ENCODE measurements around the gene IRS2.

Gene IRS2

GRCh38 chr13:109746364-109746763 is 40.0 kb downstream of the IRS2 start:
- Histone ChIP-seq H3K79me2 (ENCODE audit: insufficient read depth, low read length) (no peaks in the 10 kb centered on the region), H3K4me1 (ENCODE audit: insufficient read depth, low read length, poor library complexity, severe bottlenecking) (peaks cover 41% of the 10 kb centered on the region), H3K9ac (ENCODE audit: low read depth, low read length, poor library complexity, severe bottlenecking) (no peak overlapping the region), H3K36me3 (ENCODE audit: insufficient read depth, low read length) (no peaks in the 10 kb centered on the region), H3K9me2 (replicated peaks; ENCODE audit: low read depth, low read length) (no peaks in the 10 kb centered on the region), H3K27me3 (ENCODE audit: insufficient read depth, low read length, poor library complexity, severe bottlenecking) (no peaks in the 10 kb centered on the region), H3K4me2 (ENCODE audit: low read depth, low read length, poor library complexity, severe bottlenecking) (no peak overlapping the region), H2AFZ (ENCODE audit: low read length) (no peak overlapping the region), H3K4me3 (ENCODE audit: low read length, poor library complexity, severe bottlenecking) (no peak overlapping the region), H3F3A (ENCODE audit: low read depth) (no peaks in the 10 kb centered on the region), H3K9me3 (ENCODE audit: insufficient read depth, low read depth, low read length) (no peaks in the 10 kb centered on the region), H4K20me1 (ENCODE audit: insufficient read depth, low read length, poor library complexity, severe bottlenecking) (no peaks in the 10 kb centered on the region)
- TF ChIP-seq EZH2phosphoT487 (IDR thresholded peaks at IDR 0.05; ENCODE audit: borderline replicate concordance) (no peak), CTCF (conservative IDR thresholded peaks at IDR 0.05; ENCODE audit: low read length) (no peak)

- TF ChIP-seq CTCF (conservative IDR thresholded peaks at IDR 0.05; ENCODE audit: low read length) (no peak), EZH2phosphoT487 (IDR thresholded peaks at IDR 0.05; ENCODE audit: borderline replicate concordance) (no peak)
Measured at GRCh38 chr13:109745702-109746101, 40.7 kb downstream of the IRS2 start.

GRCh38 chr13:109745060-109745459 is 41.3 kb downstream of the IRS2 start:
- H3K9ac ChIP-seq (ENCODE audit: low read depth, low read length, poor library complexity, severe bottlenecking), result no peak overlapping the region
- H4K20me1 ChIP-seq (ENCODE audit: insufficient read depth, low read length, poor library complexity, severe bottlenecking), result no peaks in the 10 kb centered on the region
- H3K4me1 ChIP-seq (ENCODE audit: insufficient read depth, low read length, poor library complexity, severe bottlenecking), result peaks cover 31% of the 10 kb centered on the region
- H3K4me3 ChIP-seq (ENCODE audit: low read length, poor library complexity, severe bottlenecking), result no peak overlapping the region
- H3F3A ChIP-seq (ENCODE audit: low read depth), result no peaks in the 10 kb centered on the region
- no peaks in the 10 kb centered on the region for H3K79me2 ChIP-seq (ENCODE audit: insufficient read depth, low read length)
- H3K4me2 ChIP-seq (ENCODE audit: low read depth, low read length, poor library complexity, severe bottlenecking), result no peak overlapping the region
- H3K9me2 ChIP-seq (replicated peaks; ENCODE audit: low read depth, low read length), result no peaks in the 10 kb centered on the region
- no peaks in the 10 kb centered on the region for H3K27me3 ChIP-seq (ENCODE audit: insufficient read depth, low read length, poor library complexity, severe bottlenecking)
- no peaks in the 10 kb centered on the region for H3K36me3 ChIP-seq (ENCODE audit: insufficient read depth, low read length)
- no peaks in the 10 kb centered on the region for H3K9me3 ChIP-seq (ENCODE audit: insufficient read depth, low read depth, low read length)
- TF ChIP-seq EZH2phosphoT487 (IDR thresholded peaks at IDR 0.05; ENCODE audit: borderline replicate concordance) (no peak), CTCF (conservative IDR thresholded peaks at IDR 0.05; ENCODE audit: low read length) (no peak)
- no peak overlapping the region for H2AFZ ChIP-seq (ENCODE audit: low read length)

More at GRCh38 chr13:109745702-109746101, 40.7 kb downstream of the IRS2 start:
- Histone ChIP-seq H3K4me1 (ENCODE audit: insufficient read depth, low read length, poor library complexity, severe bottlenecking) (peaks cover 37% of the 10 kb centered on the region), H3K4me3 (ENCODE audit: low read length, poor library complexity, severe bottlenecking) (no peak overlapping the region), H3K4me2 (ENCODE audit: low read depth, low read length, poor library complexity, severe bottlenecking) (no peak overlapping the region), H3F3A (ENCODE audit: low read depth) (no peaks in the 10 kb centered on the region), H3K36me3 (ENCODE audit: insufficient read depth, low read length) (no peaks in the 10 kb centered on the region), H3K9ac (ENCODE audit: low read depth, low read length, poor library complexity, severe bottlenecking) (no peak overlapping the region), H4K20me1 (ENCODE audit: insufficient read depth, low read length, poor library complexity, severe bottlenecking) (no peaks in the 10 kb centered on the region), H3K79me2 (ENCODE audit: insufficient read depth, low read length) (no peaks in the 10 kb centered on the region), H2AFZ (ENCODE audit: low read length) (no peak overlapping the region), H3K27me3 (ENCODE audit: insufficient read depth, low read length, poor library complexity, severe bottlenecking) (no peaks in the 10 kb centered on the region), H3K9me2 (replicated peaks; ENCODE audit: low read depth, low read length) (no peaks in the 10 kb centered on the region), H3K9me3 (ENCODE audit: insufficient read depth, low read depth, low read length) (no peaks in the 10 kb centered on the region)
